Stimulated activated effector memory CD8-positive, alpha-beta T cell treated with anti-CD3 and anti-CD28 coated beads, Interleukin-12 subunit alpha, Interleukin-12 subunit beta, amount 100 ng/mL, for 72 hours (primary cell): ENCODE data around the gene ONECUT3.
"Not testable (repeated sequence)": the region's sequence is repeated elsewhere in the genome, so short reads cannot be mapped to it uniquely, and the experiment has no call there.

ENCODE experiments used
- ATAC-seq: fragments of 150-1000 bp; cut with Tn5 transposase; 2 replicates; pipeline ENCODE4 v1.10.0; 2021
- DNase-seq, 2 donors: peaks; one replicate each; pipeline ENCODE4 v3.0.0; 2021 to 2022; ENCODE audit warnings: low spot score in 2 of 2
- H3K27ac Mint-ChIP-seq: one replicate; pipeline ENCODE4 v1.8.0; 2022; ENCODE audit warnings: mild to moderate bottlenecking, mixed read lengths
- H3K36me3 Mint-ChIP-seq: one replicate; pipeline ENCODE4 v1.8.0; 2022; ENCODE audit warnings: mild to moderate bottlenecking, mixed read lengths
- H3K4me1 Mint-ChIP-seq: one replicate; pipeline ENCODE4 v1.8.0; 2022; ENCODE audit warnings: mixed read lengths
- H3K4me3 Mint-ChIP-seq: one replicate; pipeline ENCODE4 v1.8.0; 2022; ENCODE audit warnings: mild to moderate bottlenecking, mixed read lengths
- H3K9me3 Mint-ChIP-seq: one replicate; pipeline ENCODE4 v1.8.0; 2022; ENCODE audit warnings: mixed read lengths

Gene ONECUT3

GRCh38 chr19:1787116-1787515, 33.8 kb downstream of the ONECUT3 start:
- DNase-seq (no peak), ATAC-seq (no peak)
- Mint-ChIP-seq H3K4me1 (no peaks in the 10 kb centered on the region), H3K9me3 (no peaks in the 10 kb centered on the region), H3K36me3 (no peaks in the 10 kb centered on the region), H3K4me3 (no peak overlapping the region), H3K27ac (no peak overlapping the region)

- no peak for ATAC-seq
- H3K9me3 Mint-ChIP-seq = no peaks in the 10 kb centered on the region
Measured at GRCh38 chr19:1789261-1790041, 36.1 kb downstream of the ONECUT3 start.

GRCh38 chr19:1790054-1790792, 36.9 kb downstream of the ONECUT3 start:
- Mint-ChIP-seq H3K36me3 (no peaks in the 10 kb centered on the region), H3K27ac (no peak overlapping the region), H3K4me3 (no peak overlapping the region), H3K9me3 (no peaks in the 10 kb centered on the region), H3K4me1 (peaks cover 7% of the 10 kb centered on the region)
- no peak for ATAC-seq
- no peak for DNase-seq

More at GRCh38 chr19:1789261-1790041, 36.1 kb downstream of the ONECUT3 start:
- Mint-ChIP-seq H3K27ac (no peak overlapping the region), H3K4me1 (peaks cover 5% of the 10 kb centered on the region), H3K4me3 (no peak overlapping the region), H3K36me3 (no peaks in the 10 kb centered on the region)
- no peak for DNase-seq

- Mint-ChIP-seq H3K4me3 (no peak overlapping the region), H3K9me3 (no peaks in the 10 kb centered on the region), H3K36me3 (no peaks in the 10 kb centered on the region), H3K4me1 (peaks cover 15% of the 10 kb centered on the region), H3K27ac (no peak overlapping the region)
- DNase-seq = no peak
- no peak for ATAC-seq
Measured at GRCh38 chr19:1791879-1792278, 38.6 kb downstream of the ONECUT3 start.

GRCh38 chr19:1794424-1795172, 41.3 kb downstream of the ONECUT3 start:
- H3K4me1 Mint-ChIP-seq = peaks cover 15% of the 10 kb centered on the region
- no peak for DNase-seq

GRCh38 chr19:1796395-1797142, 43.3 kb downstream of the ONECUT3 start:
- no peak overlapping the region for H3K27ac Mint-ChIP-seq
- H3K4me1 Mint-ChIP-seq = peaks cover 15% of the 10 kb centered on the region
- no peak overlapping the region for H3K4me3 Mint-ChIP-seq
- ATAC-seq (no peak), DNase-seq (no peak)
- H3K36me3 Mint-ChIP-seq = peaks cover 4% of the 10 kb centered on the region
- H3K9me3 Mint-ChIP-seq = no peaks in the 10 kb centered on the region

More at GRCh38 chr19:1794424-1795172, 41.3 kb downstream of the ONECUT3 start:
- H3K4me3 Mint-ChIP-seq = no peak overlapping the region
- H3K9me3 Mint-ChIP-seq = no peaks in the 10 kb centered on the region
- no peaks in the 10 kb centered on the region for H3K36me3 Mint-ChIP-seq
- ATAC-seq = peak; percentile 43
- H3K27ac Mint-ChIP-seq = no peak overlapping the region

GRCh38 chr19:1797313-1797712, 44.0 kb downstream of the ONECUT3 start:
- H3K27ac Mint-ChIP-seq, H3K4me3 Mint-ChIP-seq, H3K36me3 Mint-ChIP-seq, H3K9me3 Mint-ChIP-seq, DNase-seq, ATAC-seq: not testable (repeated sequence)
- H3K4me1 Mint-ChIP-seq = peaks cover 15% of the 10 kb centered on the region

GRCh38 chr19:1799695-1800342, 46.5 kb downstream of the ONECUT3 start:
- ATAC-seq (no peak), DNase-seq (no peak)
- no peaks in the 10 kb centered on the region for H3K9me3 Mint-ChIP-seq
- peaks cover 4% of the 10 kb centered on the region for H3K36me3 Mint-ChIP-seq
- H3K4me1 Mint-ChIP-seq = peaks cover 8% of the 10 kb centered on the region
- H3K27ac Mint-ChIP-seq = no peak overlapping the region
- H3K4me3 Mint-ChIP-seq = no peak overlapping the region

GRCh38 chr19:1804858-1805257, 51.6 kb downstream of the ONECUT3 start:
- H3K36me3 Mint-ChIP-seq = peaks cover 4% of the 10 kb centered on the region
- H3K4me3 Mint-ChIP-seq = no peak overlapping the region
- H3K9me3 Mint-ChIP-seq = no peaks in the 10 kb centered on the region
- ATAC-seq = no peak
- no peak overlapping the region for H3K27ac Mint-ChIP-seq
- H3K4me1 Mint-ChIP-seq = no peaks in the 10 kb centered on the region
- DNase-seq = no peak

GRCh38 chr19:1805401-1806183, 52.3 kb downstream of the ONECUT3 start:
- peaks cover 2% of the 10 kb centered on the region for H3K36me3 Mint-ChIP-seq
- ATAC-seq = no peak
- H3K9me3 Mint-ChIP-seq = no peaks in the 10 kb centered on the region
- no peak overlapping the region for H3K4me3 Mint-ChIP-seq
- DNase-seq = no peak
- H3K4me1 Mint-ChIP-seq = peaks cover 3% of the 10 kb centered on the region
- no peak overlapping the region for H3K27ac Mint-ChIP-seq

GRCh38 chr19:1806184-1807029, 53.1 kb downstream of the ONECUT3 start:
- H3K36me3 Mint-ChIP-seq = peaks cover 7% of the 10 kb centered on the region
- H3K4me1 Mint-ChIP-seq = peaks cover 11% of the 10 kb centered on the region
- no peak overlapping the region for H3K4me3 Mint-ChIP-seq
- no peak overlapping the region for H3K27ac Mint-ChIP-seq
- ATAC-seq = no peak
- no peaks in the 10 kb centered on the region for H3K9me3 Mint-ChIP-seq
- DNase-seq = no peak

- no peak for ATAC-seq
- H3K9me3 Mint-ChIP-seq = no peaks in the 10 kb centered on the region
- DNase-seq = no peak
- H3K4me3 Mint-ChIP-seq = no peak overlapping the region
- peaks cover 7% of the 10 kb centered on the region for H3K36me3 Mint-ChIP-seq
- H3K4me1 Mint-ChIP-seq = peaks cover 14% of the 10 kb centered on the region
- no peak overlapping the region for H3K27ac Mint-ChIP-seq
Measured at GRCh38 chr19:1807030-1807694, 53.9 kb downstream of the ONECUT3 start.
